ENCODE data around the gene C6orf118. TPM values are rescaled to one million over a fixed set of nuclear protein-coding genes. Genes with fewer than 3 reads are reported as not detected.

The C6orf118 gene
- total and polyA plus RNA-seq, 2 of the 8 experiments (the other 6 are each of a cell fraction or from before 2014, with no cell fraction given): 0.35 to 0.58 TPM

DNA sequence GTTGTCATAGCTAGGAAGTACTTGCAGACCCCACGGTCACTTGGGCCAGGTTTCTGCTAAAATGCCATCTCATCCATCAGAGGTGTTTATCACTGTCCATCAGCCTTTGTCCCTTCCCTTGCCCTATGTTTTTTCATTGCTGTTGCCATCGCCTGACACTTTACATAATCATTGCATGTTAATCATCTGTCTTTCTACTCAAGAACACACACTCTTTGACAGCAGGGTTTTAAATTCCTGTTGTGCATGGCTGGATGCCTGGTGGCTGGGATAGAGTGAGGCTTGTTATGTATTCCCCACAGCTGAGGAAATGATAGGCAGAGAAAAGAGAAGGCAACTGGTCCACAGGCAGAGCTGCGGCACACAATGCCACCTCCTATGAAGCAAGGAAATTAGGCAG lies 11.7 kb upstream of the C6orf118 start:
- H3K56ac ChIP-seq (replicated peaks; ENCODE audit: insufficient read length, low read depth, low read length): no peak overlapping the region
- H2BK12ac ChIP-seq (ENCODE audit: low read depth, low read length): no peak overlapping the region
- H2BK5ac ChIP-seq (ENCODE audit: low read depth, low read length): no peak overlapping the region
- no peak overlapping the region for H3K23ac ChIP-seq (ENCODE audit: insufficient read length)
- H2AK5ac ChIP-seq (ENCODE audit: low read depth, low read length): no peak overlapping the region
- no peak overlapping the region for H3K9ac ChIP-seq (replicated peaks in 1 of 4; ENCODE audit: extremely low read depth in 1 of 4, low read depth in 3 of 4, low read length in 3 of 4)
- H3K18ac ChIP-seq (ENCODE audit: extremely low read depth, low read length): no peak overlapping the region
- H3K14ac ChIP-seq (ENCODE audit: insufficient read length): no peak overlapping the region
- no peak overlapping the region for H2BK15ac ChIP-seq (ENCODE audit: low read length)
- ChIA-PET CTCF (ENCODE audit: partially characterized antibody) (interaction anchor here (1.6 kb wide), 1 partner anchor 22 kb away, joined by 3 read pairs; no protein-coding TSS in a partner anchor), POLR2A (ENCODE audit: partially characterized antibody) (no interaction called here)
- no peaks in the 10 kb centered on the region for H3K27me3 ChIP-seq (replicated peaks in 1 of 4; ENCODE audit: control insufficient read depth in 3 of 4, extremely low read depth in 1 of 4, insufficient read depth in 3 of 4, low read length in 3 of 4)
- no peak overlapping the region for H4K5ac ChIP-seq (ENCODE audit: insufficient read length, low read depth, low read length)
- no peak overlapping the region for H4K8ac ChIP-seq (ENCODE audit: extremely low read depth, insufficient read depth, low read length)
- no peak overlapping the region for H2AFZ ChIP-seq (ENCODE audit: low read length)
- WGBS, 2 experiments (ENCODE audit: extremely low coverage in 1 of 2, insufficient coverage in 1 of 2, insufficient read length in 1 of 2, insufficient replicate concordance in 2 of 2, low coverage in 1 of 2, low lambda C conversion rate in 2 of 2, missing lambda C conversion rate in 1 of 2): 94% methylated on average over 3 of the region's 3 CpGs; no CpG with 5 or more reads in 1 of the 2 experiments
- peaks cover 11 to 21% of the 10 kb centered on the region in 2 experiments for H3K9me3 ChIP-seq (ENCODE audit: insufficient read depth in 2 of 2, low read depth in 1 of 2, low read length in 1 of 2)
- no peak overlapping the region for H2BK20ac ChIP-seq (ENCODE audit: low read length)
- no peak overlapping the region for H3K4me3 ChIP-seq (ENCODE audit: extremely low read depth in 1 of 4, insufficient read depth in 2 of 4, low read depth in 3 of 4, low read length in 4 of 4)
- no peak overlapping the region for H4K91ac ChIP-seq (replicated peaks; ENCODE audit: insufficient read length, low read length)
- peaks cover 2% of the 10 kb centered on the region; the same call in 1 of the 2 replicates for H3K23me2 ChIP-seq (ENCODE audit: low read depth, low read length)
- FAIRE-seq (no peak), DNase-seq (ENCODE audit: low read depth in 1 of 2, low spot score in 2 of 2) (no peak)
- TF ChIP-seq POLR2A (IDR thresholded peaks at IDR 0.05; ENCODE audit: control extremely low read depth in 1 of 2, low read depth in 2 of 2, low read length in 2 of 2): no peak
- TF ChIP-seq, protein P1, sequence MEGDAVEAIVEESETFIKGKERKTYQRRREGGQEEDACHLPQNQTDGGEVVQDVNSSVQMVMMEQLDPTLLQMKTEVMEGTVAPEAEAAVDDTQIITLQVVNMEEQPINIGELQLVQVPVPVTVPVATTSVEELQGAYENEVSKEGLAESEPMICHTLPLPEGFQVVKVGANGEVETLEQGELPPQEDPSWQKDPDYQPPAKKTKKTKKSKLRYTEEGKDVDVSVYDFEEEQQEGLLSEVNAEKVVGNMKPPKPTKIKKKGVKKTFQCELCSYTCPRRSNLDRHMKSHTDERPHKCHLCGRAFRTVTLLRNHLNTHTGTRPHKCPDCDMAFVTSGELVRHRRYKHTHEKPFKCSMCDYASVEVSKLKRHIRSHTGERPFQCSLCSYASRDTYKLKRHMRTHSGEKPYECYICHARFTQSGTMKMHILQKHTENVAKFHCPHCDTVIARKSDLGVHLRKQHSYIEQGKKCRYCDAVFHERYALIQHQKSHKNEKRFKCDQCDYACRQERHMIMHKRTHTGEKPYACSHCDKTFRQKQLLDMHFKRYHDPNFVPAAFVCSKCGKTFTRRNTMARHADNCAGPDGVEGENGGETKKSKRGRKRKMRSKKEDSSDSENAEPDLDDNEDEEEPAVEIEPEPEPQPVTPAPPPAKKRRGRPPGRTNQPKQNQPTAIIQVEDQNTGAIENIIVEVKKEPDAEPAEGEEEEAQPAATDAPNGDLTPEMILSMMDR (IDR thresholded peaks at IDR 0.05; ENCODE audit: control extremely low read depth in 1 of 3, insufficient read depth in 1 of 3, low read depth in 1 of 3, low read length in 3 of 3): no peak
- H4K20me1 ChIP-seq (replicated peaks in 1 of 2; ENCODE audit: control insufficient read depth in 1 of 2, insufficient read depth in 2 of 2, low read length in 2 of 2): no peaks in the 10 kb centered on the region
- H3K4me1 ChIP-seq (replicated peaks in 1 of 4; ENCODE audit: control insufficient read depth in 3 of 4, insufficient read depth in 4 of 4, low read length in 3 of 4): no peaks in the 10 kb centered on the region
- H3K79me1 ChIP-seq (ENCODE audit: low read depth, low read length): no peaks in the 10 kb centered on the region
- no peaks in the 10 kb centered on the region for H3K36me3 ChIP-seq (ENCODE audit: control insufficient read depth in 2 of 4, insufficient read depth in 4 of 4, low read length in 3 of 4)
- no peak overlapping the region for H3K27ac ChIP-seq (ENCODE audit: low read depth, low read length)
- H2BK120ac ChIP-seq (replicated peaks; ENCODE audit: low read depth, low read length): no peak overlapping the region
- no peak overlapping the region for H3K4ac ChIP-seq (replicated peaks; ENCODE audit: insufficient read length, low read depth, low read length)
- H3K4me2 ChIP-seq (ENCODE audit: insufficient read depth in 1 of 2, low read depth in 2 of 2, low read length in 2 of 2): no peak overlapping the region
- H3K79me2 ChIP-seq (ENCODE audit: control insufficient read depth in 1 of 2, insufficient read depth in 2 of 2, low read length in 2 of 2): no peaks in the 10 kb centered on the region
